Peyer's patch (tissue), 4 donors: Measurements from ENCODE around the gene HSPBP1. TPM values are rescaled to one million over a fixed set of nuclear protein-coding genes. Genes with fewer than 3 reads are reported as not detected.

ENCODE experiments used
- DNase-seq, 3 donors: peaks; one replicate each; pipeline ENCODE4 v3.0.0-alpha.2; 2017 to 2019
- H3K27ac ChIP-seq, 4 donors: fragments of 200-600 bp; sonication (generic); one replicate each; pipeline ENCODE4 v1.5.1; 2016 to 2019
- H3K27me3 ChIP-seq, 2 donors: fragments of 200-600 bp; sonication (generic); one replicate each; pipeline ENCODE4 v1.5.1; 2019
- H3K36me3 ChIP-seq, 3 donors: fragments of 200-600 bp; sonication (generic); one replicate each; pipeline ENCODE4 v1.5.1; 2016 to 2019
- H3K4me1 ChIP-seq, 4 donors: fragments of 200-600 bp; sonication (generic); one replicate each; pipeline ENCODE4 v1.5.1; 2016 to 2019
- H3K4me3 ChIP-seq, 4 donors: fragments of 200-600 bp; sonication (generic); 1 replicate in 3 of 4; 2 replicates in 1 of 4; pipeline ENCODE4 v1.5.1; 2016 to 2019; ENCODE audit warnings: mild to moderate bottlenecking in 1 of 4
- H3K9me3 ChIP-seq, 4 donors: fragments of 200-600 bp; sonication (generic); one replicate each; pipeline ENCODE4 v1.5.1; 2016 to 2019; ENCODE audit warnings: mild to moderate bottlenecking in 1 of 4
- POLR2A ChIP-seq, 2 donors: fragments of 450-650 bp; IDR thresholded peaks; one replicate each; pipeline ENCODE4 v1.5.1; 2017; ENCODE audit warnings: antibody characterized with exemption in 2 of 2, mild to moderate bottlenecking in 2 of 2, moderate library complexity in 2 of 2
- total RNA-seq, 4 donors: library from RNA; depleted of rRNA; stranded (reverse); fragments of >200 nt; gene quantifications; one replicate each; pipeline ENCODE4 v1.1.0, GENCODE V29; 2016
- TF ChIP-seq, protein P1 (sequence below), 6 experiments: fragments of 450-650 bp in 4 of 6; fragments of 200-600 bp in 2 of 6; sonication (generic) in 1 of 6; IDR thresholded peaks; one replicate each; pipeline ENCODE4 v1.5.1; 2017 to 2019; ENCODE audit warnings: antibody characterized with exemption in 6 of 6, mild to moderate bottlenecking in 3 of 6, moderate library complexity in 1 of 6

Gene HSPBP1
- total RNA-seq, 4 donors from 2014 or later = 14.4 to 38.0 (median 25.6) TPM

DNA sequence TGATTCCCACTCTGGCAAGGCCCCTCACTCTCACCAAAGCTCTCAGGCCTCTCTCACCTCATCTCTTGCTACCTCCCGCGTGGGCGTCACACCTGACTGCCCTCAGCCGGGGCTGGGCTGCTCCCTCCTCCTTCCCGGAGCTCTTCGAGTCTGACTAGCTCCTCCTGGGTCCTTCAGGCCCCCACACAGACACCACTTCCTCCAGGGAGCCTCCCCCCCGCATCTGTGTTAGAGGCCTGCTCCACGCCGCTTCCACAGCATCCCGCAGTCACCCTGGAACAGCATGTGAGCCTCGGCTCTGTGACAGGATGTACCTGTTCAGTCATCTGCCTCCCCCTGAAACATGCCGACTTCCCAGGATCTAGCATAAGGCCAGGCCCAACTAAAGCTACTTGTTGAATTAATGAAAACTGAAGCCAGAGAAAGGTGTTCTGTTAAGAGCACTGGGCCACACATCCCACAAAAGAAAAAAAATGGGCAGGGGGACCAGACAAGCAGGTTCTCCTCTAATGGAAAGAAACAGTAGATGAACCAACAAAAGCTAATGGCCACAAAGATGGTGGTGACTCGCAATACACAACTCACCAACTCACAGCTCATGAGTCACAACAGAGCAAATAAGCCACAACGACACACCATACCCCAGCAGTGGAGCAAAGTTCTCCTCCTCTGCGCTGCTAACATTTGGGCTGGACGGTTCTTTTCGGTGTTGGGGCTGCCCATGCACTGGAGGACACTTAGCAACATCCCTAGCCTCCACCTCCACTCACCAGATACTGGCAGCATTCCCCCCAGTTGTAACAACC, 24.1 kb downstream of the HSPBP1 start:
- Histone ChIP-seq H3K4me1 (peaks cover 0 to 62% (median 46%) of the 10 kb centered on the region in 4 donors), H3K36me3 (peaks cover 0 to 11% (median 0%) of the 10 kb centered on the region in 3 donors), H3K9me3 (no peaks in the 10 kb centered on the region), H3K27me3 (no peaks in the 10 kb centered on the region), H3K27ac (peak overlapping the region; percentile 72 to 99 (median 82)), H3K4me3 (peak overlapping the region; percentile 33 to 98 (median 71))
- DNase-seq = peak in 2 of 3 donors; percentile 79 to 81
- TF ChIP-seq POLR2A (IDR thresholded peaks at IDR 0.05) = no peak
- TF ChIP-seq, protein P1, sequence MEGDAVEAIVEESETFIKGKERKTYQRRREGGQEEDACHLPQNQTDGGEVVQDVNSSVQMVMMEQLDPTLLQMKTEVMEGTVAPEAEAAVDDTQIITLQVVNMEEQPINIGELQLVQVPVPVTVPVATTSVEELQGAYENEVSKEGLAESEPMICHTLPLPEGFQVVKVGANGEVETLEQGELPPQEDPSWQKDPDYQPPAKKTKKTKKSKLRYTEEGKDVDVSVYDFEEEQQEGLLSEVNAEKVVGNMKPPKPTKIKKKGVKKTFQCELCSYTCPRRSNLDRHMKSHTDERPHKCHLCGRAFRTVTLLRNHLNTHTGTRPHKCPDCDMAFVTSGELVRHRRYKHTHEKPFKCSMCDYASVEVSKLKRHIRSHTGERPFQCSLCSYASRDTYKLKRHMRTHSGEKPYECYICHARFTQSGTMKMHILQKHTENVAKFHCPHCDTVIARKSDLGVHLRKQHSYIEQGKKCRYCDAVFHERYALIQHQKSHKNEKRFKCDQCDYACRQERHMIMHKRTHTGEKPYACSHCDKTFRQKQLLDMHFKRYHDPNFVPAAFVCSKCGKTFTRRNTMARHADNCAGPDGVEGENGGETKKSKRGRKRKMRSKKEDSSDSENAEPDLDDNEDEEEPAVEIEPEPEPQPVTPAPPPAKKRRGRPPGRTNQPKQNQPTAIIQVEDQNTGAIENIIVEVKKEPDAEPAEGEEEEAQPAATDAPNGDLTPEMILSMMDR (IDR thresholded peaks at IDR 0.05) = no peak

DNA sequence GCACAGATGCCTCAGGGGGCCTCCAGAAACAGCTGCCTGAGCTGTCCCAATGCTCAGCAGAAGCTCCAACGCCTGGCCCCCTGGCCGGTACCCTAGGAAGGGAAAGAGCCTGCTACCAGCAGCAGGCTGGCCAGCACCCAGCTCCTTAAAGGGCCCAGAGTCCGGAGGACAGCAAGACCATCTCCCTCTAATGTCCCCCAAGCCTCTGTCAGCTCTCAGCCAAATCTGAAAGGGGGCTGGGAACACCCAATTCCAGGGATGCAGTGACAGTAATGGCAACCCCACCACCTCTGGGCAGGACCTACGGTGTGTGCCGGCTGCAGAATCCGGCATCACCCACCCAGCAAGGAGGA, 25.3 kb downstream of the HSPBP1 start:
- peaks cover 0 to 15% (median 0%) of the 10 kb centered on the region in 3 donors for H3K36me3 ChIP-seq
- no peaks in the 10 kb centered on the region for H3K27me3 ChIP-seq
- no peaks in the 10 kb centered on the region for H3K9me3 ChIP-seq
- H3K4me3 ChIP-seq = peak overlapping the region; percentile 33 to 93 (median 44)
- no peak for DNase-seq
- peak overlapping the region; percentile 72 to 99 (median 82) for H3K27ac ChIP-seq
- TF ChIP-seq POLR2A (IDR thresholded peaks at IDR 0.05) = no peak
- TF ChIP-seq, protein P1 (IDR thresholded peaks at IDR 0.05) = no peak
- H3K4me1 ChIP-seq = peaks cover 0 to 58% (median 46%) of the 10 kb centered on the region in 4 donors

DNA sequence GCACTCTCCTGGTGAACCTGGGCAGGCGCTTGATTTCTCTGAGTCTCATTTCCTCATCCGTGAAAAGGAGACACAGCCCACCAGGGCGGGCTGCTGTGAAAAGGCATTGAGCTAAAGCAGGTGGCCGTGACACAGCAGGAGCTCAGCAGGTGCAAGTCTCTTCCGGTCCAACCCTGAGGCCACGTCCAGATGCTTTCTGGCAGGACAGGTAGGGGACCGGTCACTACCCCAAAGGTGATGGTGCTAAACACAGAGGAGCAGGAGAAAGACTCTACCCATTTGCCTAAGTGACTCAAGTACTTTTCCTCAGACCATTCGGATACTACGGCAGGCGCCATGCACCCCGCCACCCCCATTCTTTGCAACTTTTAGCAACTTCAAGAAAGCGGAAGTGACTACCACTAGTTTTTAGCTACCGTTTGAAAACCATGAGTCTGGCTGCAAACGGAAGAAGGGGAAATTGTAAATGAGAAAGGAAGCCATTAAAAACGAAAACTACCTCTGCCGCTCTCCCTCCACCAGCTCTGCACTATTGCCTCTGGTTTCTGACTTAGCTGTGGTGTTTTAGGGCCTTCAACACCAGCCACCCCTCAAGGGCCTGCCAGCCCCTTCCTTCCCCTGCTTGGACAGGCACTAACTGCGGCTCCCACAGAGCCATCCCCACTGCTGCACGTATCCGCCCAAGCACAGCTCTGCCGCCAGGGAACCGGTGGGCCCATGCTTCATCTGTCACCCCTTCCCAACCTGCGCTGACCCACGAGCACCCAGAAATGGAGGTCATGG, 25.9 kb downstream of the HSPBP1 start:
- H3K36me3 ChIP-seq = peaks cover 0 to 15% (median 0%) of the 10 kb centered on the region in 3 donors
- H3K4me1 ChIP-seq = peaks cover 0 to 60% (median 45%) of the 10 kb centered on the region in 4 donors
- no peaks in the 10 kb centered on the region for H3K27me3 ChIP-seq
- DNase-seq = peak in 2 of 3 donors; percentile 90
- TF ChIP-seq, protein P1 (IDR thresholded peaks at IDR 0.05) = peak in 1 of 6 experiments; percentile 3
- TF ChIP-seq POLR2A (IDR thresholded peaks at IDR 0.05) = no peak
- peak overlapping the region; percentile 33 to 93 (median 44) for H3K4me3 ChIP-seq
- no peaks in the 10 kb centered on the region for H3K9me3 ChIP-seq
- peak overlapping the region; percentile 72 to 99 (median 82) for H3K27ac ChIP-seq

DNA sequence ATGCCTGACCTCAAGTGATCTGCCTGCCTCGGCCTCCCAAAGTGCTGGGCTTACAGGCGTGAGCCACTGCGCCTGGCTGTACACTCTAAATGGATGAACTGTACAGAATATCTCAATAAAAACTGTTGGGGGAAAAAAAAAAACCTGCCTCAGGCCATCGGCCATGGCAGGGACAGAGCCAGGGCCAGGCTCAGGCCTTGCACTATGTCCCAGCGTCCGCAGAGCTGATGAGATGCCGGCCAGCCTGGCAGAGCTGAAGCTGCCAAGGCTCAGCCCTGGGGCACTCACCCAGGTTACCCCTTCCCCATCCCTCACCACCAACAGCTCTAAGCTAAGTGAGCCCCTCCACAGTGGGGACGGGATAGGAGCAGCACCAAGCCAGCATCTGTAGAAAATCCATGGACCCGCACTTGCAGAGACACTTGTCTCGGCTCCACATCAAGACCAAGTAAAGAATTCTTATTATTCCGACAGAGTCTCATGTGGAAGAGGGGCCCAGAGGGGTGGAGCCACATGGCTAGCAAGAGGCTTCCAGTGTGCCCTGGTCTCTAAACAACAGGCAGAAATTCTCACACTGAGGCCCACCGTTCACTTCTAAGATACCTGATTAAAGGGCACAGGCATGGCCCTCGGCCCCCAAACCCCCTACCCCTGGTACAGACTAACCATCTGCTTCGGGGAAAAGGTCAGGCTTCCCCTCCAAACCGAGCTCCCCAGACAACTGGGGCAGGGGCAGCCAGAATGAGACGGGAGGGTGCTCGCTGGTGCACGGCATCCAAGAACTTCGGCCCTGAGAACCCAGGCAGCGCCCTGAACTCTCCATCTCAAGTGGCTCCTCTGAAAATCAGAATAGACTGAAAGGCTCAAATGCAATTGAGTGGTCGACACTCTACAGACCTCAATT, 26.9 kb downstream of the HSPBP1 start:
- TF ChIP-seq, protein P1 (IDR thresholded peaks at IDR 0.05) = no peak
- no peak for TF ChIP-seq POLR2A (IDR thresholded peaks at IDR 0.05)
- peaks cover 0 to 15% (median 0%) of the 10 kb centered on the region in 3 donors for H3K36me3 ChIP-seq
- no peak for DNase-seq
- no peaks in the 10 kb centered on the region for H3K9me3 ChIP-seq
- peaks cover 0 to 70% (median 52%) of the 10 kb centered on the region in 4 donors for H3K4me1 ChIP-seq
- H3K27ac ChIP-seq = peak overlapping the region; percentile 36 to 99 (median 82)
- no peaks in the 10 kb centered on the region for H3K27me3 ChIP-seq
- H3K4me3 ChIP-seq = peak overlapping the region in 2 of 4 donors; percentile 33 to 93
